K562 (cell line): ENCODE results near the gene CSNK1G3. TPM values are rescaled to one million over a fixed set of nuclear protein-coding genes. Genes with fewer than 3 reads are reported as not detected.
A peak's percentile ranks its signal among the peaks of the same experiment; 100 is the strongest.

Experiments used
- ATAC-seq: fragments of 200-7000 bp; cut with Tn5 transposase; 3 replicates; pipeline ENCODE4 v1.9.1; 2020; ENCODE audit warnings: moderate library complexity
- BruUV-seq: library from RNA; stranded (reverse); fragments of 400-500 nt; replicated peaks from 2 replicates; lab custom pipeline; 2021; lab: Mats Ljungman, UMichigan
- CTCF ChIA-PET: fragments of 300-600 bp; formaldehyde crosslinking; extraction: SDS; loops from one replicate; lab custom pipeline; 2021; ENCODE audit warnings: low intra/inter-chr PET ratio; lab: Yijun Ruan, JAX
- POLR2A ChIA-PET: fragments of 300-600, 350-650 bp; sonication (Branson Sonifier 250); formaldehyde crosslinking; extraction: SDS; loops from one replicate; lab custom pipeline; 2021; ENCODE audit warnings: antibody characterized with exemption, inconsistent platforms; lab: Yijun Ruan, JAX
- DNase-seq, 4 experiments: peaks; one replicate each; pipeline versions ENCODE4 v3.0.0 to v3.0.0-alpha.2; 2011 to 2018; ENCODE audit warnings: low spot score in 3 of 4, mixed read lengths in 3 of 4; ENCODE audit errors: extremely low read depth in 1 of 4
- FAIRE-seq: peaks from 2 replicates; lab custom pipeline; 2011; peaks lifted over from hg19 to GRCh38; lab: Jason Lieb, UNC
- H2AFZ ChIP-seq: 2 replicates; pipeline ENCODE4 v1.6.0; 2011; ENCODE audit warnings: low read depth, low read length, control low read depth, inconsistent platforms
- H3K27ac ChIP-seq: fragments of 200-600 bp; 3 replicates; pipeline ENCODE4 v1.8.0; 2011; ENCODE audit warnings: low read depth, mild to moderate bottlenecking, control low read depth, inconsistent platforms, low read length, moderate library complexity, mixed read lengths; ENCODE audit errors: extremely low read depth
- H3K27me3 ChIP-seq, 2 experiments: fragments of 300-600 bp in 1 of 2; 2 replicates in 1 of 2; 3 replicates in 1 of 2; pipeline versions ENCODE4 v1.6.0 to v1.8.0; 2011; ENCODE audit warnings: inconsistent platforms in 2 of 2, low read length in 2 of 2, mild to moderate bottlenecking in 1 of 2, mixed read lengths in 1 of 2, moderate library complexity in 1 of 2; ENCODE audit not compliant: control insufficient read depth in 2 of 2, insufficient read depth in 2 of 2
- H3K36me3 ChIP-seq: fragments of 300-600 bp; 3 replicates; pipeline ENCODE4 v1.8.0; 2011; ENCODE audit warnings: mild to moderate bottlenecking, low read length, inconsistent platforms; ENCODE audit not compliant: control insufficient read depth, insufficient read depth
- H3K4me1 ChIP-seq, 2 experiments: fragments of 200-600 bp in 1 of 2; replicated peaks in 1 of 2; 2 replicates in 1 of 2; 3 replicates in 1 of 2; pipeline versions ENCODE4 v1.5.1 to v1.8.0; 2011; ENCODE audit warnings: inconsistent platforms in 2 of 2, low read length in 2 of 2, mild to moderate bottlenecking in 1 of 2, mixed read lengths in 1 of 2, moderate library complexity in 1 of 2; ENCODE audit not compliant: control insufficient read depth in 2 of 2, insufficient read depth in 2 of 2
- H3K4me2 ChIP-seq: 2 replicates; pipeline ENCODE4 v1.6.1; 2011; ENCODE audit warnings: low read length, control low read depth, inconsistent platforms, mixed read lengths; ENCODE audit not compliant: insufficient read depth
- H3K4me3 ChIP-seq: fragments of 200-600 bp; sonication (generic), shearing (Covaris generic); 2 replicates; pipeline ENCODE4 v1.5.1; 2016; ENCODE audit warnings: control low read depth, inconsistent platforms
- H3K79me2 ChIP-seq: fragments of 200-600 bp; 3 replicates; pipeline ENCODE4 v1.8.0; 2011; ENCODE audit warnings: low read length, inconsistent platforms; ENCODE audit not compliant: control insufficient read depth, insufficient read depth
- H3K9ac ChIP-seq, 2 experiments: 2 replicates each; pipeline versions ENCODE4 v1.6.0 to v1.6.1; 2011; ENCODE audit warnings: low read depth in 2 of 2, low read length in 2 of 2, control low read depth in 1 of 2, inconsistent platforms in 1 of 2, mild to moderate bottlenecking in 1 of 2, mixed read lengths in 1 of 2; ENCODE audit not compliant: insufficient read depth in 1 of 2
- H3K9me1 ChIP-seq: one replicate; pipeline ENCODE4 v1.6.0; 2011; ENCODE audit warnings: inconsistent platforms, mild to moderate bottlenecking, low read length, moderate library complexity; ENCODE audit not compliant: control insufficient read depth, insufficient read depth
- H3K9me3 ChIP-seq: replicated peaks from 2 replicates; pipeline ENCODE4 v1.5.1; 2011; ENCODE audit warnings: low read depth, low read length, inconsistent platforms; ENCODE audit not compliant: control insufficient read depth, insufficient read depth
- H4K20me1 ChIP-seq: replicated peaks from 2 replicates; pipeline ENCODE4 v1.6.1; 2011; ENCODE audit warnings: low read length, inconsistent platforms, mixed read lengths; ENCODE audit not compliant: control insufficient read depth, insufficient read depth
- ARID4B ChIP-seq: sonication (generic); formaldehyde crosslinking; IDR thresholded peaks from 2 replicates; pipeline ENCODE4 v1.8.0; 2022; ENCODE audit warnings: mild to moderate bottlenecking, missing genetic modification reagents
- CREM ChIP-seq: IDR thresholded peaks from 2 replicates; pipeline ENCODE4 v1.6.1; 2014; ENCODE audit warnings: antibody characterized with exemption, low read depth
- FOXP1 ChIP-seq: sonication (generic); formaldehyde crosslinking; IDR thresholded peaks from 2 replicates; pipeline ENCODE4 v1.8.0; 2022; ENCODE audit warnings: mild to moderate bottlenecking, missing genetic modification reagents
- MEF2D ChIP-seq: conservative IDR thresholded peaks from 2 replicates; pipeline ENCODE4 v1.6.1; 2016; ENCODE audit warnings: low read depth, missing genetic modification characterization, missing compliant biosample characterization
- MTF1 ChIP-seq: fragments of 250-450 bp; sonication (Bioruptor Pico); IDR thresholded peaks from 2 replicates; pipeline ENCODE4 v1.9.0; 2021; ENCODE audit warnings: moderate library complexity, mild to moderate bottlenecking, inconsistent platforms, borderline replicate concordance
- NR2F6 ChIP-seq: fragments of 450-650 bp; formaldehyde crosslinking; IDR thresholded peaks from 2 replicates; pipeline ENCODE4 v1.4.0; 2020; ENCODE audit warnings: mild to moderate bottlenecking
- SMC3 ChIP-seq: conservative IDR thresholded peaks from 2 replicates; pipeline ENCODE4 v1.6.1; 2011; ENCODE audit warnings: low read depth, low read length, improper control_type of control experiment; ENCODE audit not compliant: insufficient read depth
- STAT5B ChIP-seq: fragments of 250-450 bp; sonication (Bioruptor Pico); IDR thresholded peaks from 2 replicates; pipeline ENCODE4 v1.8.0; 2021; ENCODE audit warnings: mild to moderate bottlenecking, inconsistent platforms
- XRCC3 ChIP-seq: fragments of 450-650 bp; IDR thresholded peaks from 2 replicates; pipeline ENCODE4 v1.6.1; 2017; ENCODE audit warnings: mild to moderate bottlenecking, moderate library complexity
- ZKSCAN8 ChIP-seq: fragments of 200-800 bp; sonication (Bioruptor generic); IDR thresholded peaks from 2 replicates; pipeline ENCODE4 v1.6.1; 2016; ENCODE audit warnings: missing genetic modification characterization, missing compliant biosample characterization
- ZNF133 ChIP-seq: fragments of 250-450 bp; sonication (Bioruptor Pico); IDR thresholded peaks from 2 replicates; pipeline ENCODE4 v1.4.0; 2020; ENCODE audit warnings: mild to moderate bottlenecking
- ZNF280B ChIP-seq: fragments of 250-450 bp; sonication (Bioruptor Pico); IDR thresholded peaks from 2 replicates; pipeline ENCODE4 v1.5.1; 2021; ENCODE audit warnings: mild to moderate bottlenecking
- WGBS: fragments of 100-300 bp; shearing (Covaris generic); methylation state at CpG from one replicate; pipeline ENCODE4 v1.1.6; 2016; ENCODE audit warnings: low coverage, mixed read lengths; ENCODE audit not compliant: insufficient coverage; ENCODE audit errors: missing lambda C conversion rate; 5-methylcytosine and 5-hydroxymethylcytosine counted together
- in situ Hi-C: fragments of 300-500 bp; cut with MboI; formaldehyde crosslinking; loops from 4 replicates; pipeline ENCODE4 v1.15.0; 2018; ENCODE audit warnings: inconsistent platforms, mixed read lengths
- intact Hi-C: fragments of 100-400 bp; cut with micrococcal nuclease; formaldehyde crosslinking; loops from 2 replicates; pipeline ENCODE4 v1.14.2; 2022
- polyA plus RNA-seq, 8 experiments: library from polyadenylated mRNA; depleted of rRNA in 4 of 8; stranded (reverse) in 5 of 8; unstranded in 3 of 8; fragments of >200 nt; fragmentation: Nextera tagmentation in 2 of 8; fragmentation: Illumina TruSeq in 1 of 8; extraction: Ambion mirVana in 2 of 8; extraction: Trizol in 1 of 8; gene quantifications; 2 replicates each; pipeline versions ENCODE4 v1.2.1 to v1.2.3, GENCODE V29; 2011 to 2014; ENCODE audit warnings: inconsistent platforms in 1 of 8, missing spikeins in 1 of 8
- total RNA-seq, 7 experiments: library from RNA; depleted of rRNA in 6 of 7; stranded (reverse); fragments of >200 nt in 6 of 7; fragmentation: Illumina TruSeq in 2 of 7; extraction: Trizol in 2 of 7; gene quantifications; 2 replicates each; pipeline versions ENCODE4 v1.2.1 to v1.2.3, GENCODE V29; 2011 to 2021; ENCODE audit warnings: low replicate concordance in 1 of 7

CSNK1G3 gene
- total and polyA plus RNA-seq, 9 of the 15 experiments (the other 6 are each of a cell fraction or from before 2014, with no cell fraction given), result 8.3 to 27.6 (median 16.5) TPM

GRCh38 chr5:123557907-123558306, 45.9 kb downstream of the CSNK1G3 start (continued):
- TF ChIP-seq ARID4B, result no peak
- no peak for TF ChIP-seq FOXP1
- no peak for TF ChIP-seq NR2F6 (CRISPR knock-in tag)

GRCh38 chr5:123558762-123559433, 46.9 kb downstream of the CSNK1G3 start:
- no peak for DNase-seq
- no peaks in the 10 kb centered on the region for H3K36me3 ChIP-seq
- ATAC-seq, result no peak
- H3K4me1 ChIP-seq, result no peaks in the 10 kb centered on the region
- TF ChIP-seq ZNF133 (CRISPR knock-in tag) (no peak), ZKSCAN8 (CRISPR knock-in tag) (no peak), MTF1 (CRISPR knock-in tag) (no peak), XRCC3 (no peak), CREM (no peak), STAT5B (CRISPR knock-in tag) (no peak), SMC3 (no peak), ZNF280B (CRISPR knock-in tag) (no peak), MEF2D (tag) (no peak)
- H3K27me3 ChIP-seq, result no peaks in the 10 kb centered on the region
- no TSS peak for BruUV-seq
- intact Hi-C loops, result no loop called here
- POLR2A ChIA-PET, result no interaction called here
- H3K9me1 ChIP-seq, result no peaks in the 10 kb centered on the region
- no peaks in the 10 kb centered on the region for H3K9me3 ChIP-seq
- H3K9ac ChIP-seq, result no peak overlapping the region
- WGBS, result 46% methylated on average over 5 of the region's 5 CpGs
- no peak overlapping the region for H3K27ac ChIP-seq
- peak; percentile 29 for FAIRE-seq
- H3K4me2 ChIP-seq, result no peak overlapping the region
- no peak overlapping the region for H3K4me3 ChIP-seq
- CTCF ChIA-PET, result no interaction called here
- H2AFZ ChIP-seq, result no peak overlapping the region
- in situ Hi-C loops, result no loop called here
- H3K79me2 ChIP-seq, result no peaks in the 10 kb centered on the region
- no peaks in the 10 kb centered on the region for H4K20me1 ChIP-seq
